Mesodermal cell (in vitro differentiated cells): ENCODE results near the gene LRRC8D.

Experiments
- H3K27ac ChIP-seq: 2 replicates; pipeline ENCODE4 v1.7.0; 2013; ENCODE audit warnings: mild to moderate bottlenecking, low read depth, low read length, moderate library complexity; ENCODE audit not compliant: severe bottlenecking
- H3K36me3 ChIP-seq: 2 replicates; pipeline ENCODE4 v1.7.1; 2013; ENCODE audit warnings: mild to moderate bottlenecking, low read length, moderate library complexity; ENCODE audit not compliant: control insufficient read depth, insufficient read depth
- H3K4me1 ChIP-seq: one replicate; pipeline ENCODE4 v1.7.1; 2013; ENCODE audit warnings: mild to moderate bottlenecking, low read length; ENCODE audit not compliant: insufficient read depth, control insufficient read depth, poor library complexity, severe bottlenecking
- H3K4me3 ChIP-seq: 2 replicates; pipeline ENCODE4 v1.7.0; 2013; ENCODE audit warnings: low read length, control low read depth, mild to moderate bottlenecking; ENCODE audit not compliant: insufficient read depth, poor library complexity, severe bottlenecking; ENCODE audit errors: extremely low read depth
- H3K9me3 ChIP-seq: 2 replicates; pipeline ENCODE4 v1.7.1; 2013; ENCODE audit warnings: mild to moderate bottlenecking, low read length, moderate library complexity; ENCODE audit not compliant: control insufficient read depth
- WGBS, 2 experiments: methylation state at CpG; one replicate each; pipeline ENCODE4 v1.1.5; 2013; ENCODE audit warnings: missing lambda C conversion rate in 2 of 2; ENCODE audit not compliant: insufficient coverage in 2 of 2; 5-methylcytosine and 5-hydroxymethylcytosine counted together

Gene LRRC8D

GRCh38 chr1:89942825-89943658 is 122.2 kb downstream of the LRRC8D start:
- Histone ChIP-seq H3K4me1 (peaks cover 21% of the 10 kb centered on the region), H3K27ac (peak overlapping the region; percentile 19), H3K9me3 (no peaks in the 10 kb centered on the region), H3K4me3 (no peak overlapping the region), H3K36me3 (no peaks in the 10 kb centered on the region)
- 81 to 91% methylated on average over 5 to 7 of the region's 8 CpGs for WGBS, 2 experiments

- Histone ChIP-seq H3K27ac (no peak overlapping the region), H3K4me1 (peaks cover 17% of the 10 kb centered on the region), H3K4me3 (no peak overlapping the region), H3K36me3 (no peaks in the 10 kb centered on the region), H3K9me3 (no peaks in the 10 kb centered on the region)
- WGBS, 2 experiments, result 70% methylated on average over 2 of the region's 5 CpGs; no CpG with 5 or more reads in 1 of the 2 experiments
Observed at GRCh38 chr1:89943846-89944781, 123.3 kb downstream of the LRRC8D start.

DNA sequence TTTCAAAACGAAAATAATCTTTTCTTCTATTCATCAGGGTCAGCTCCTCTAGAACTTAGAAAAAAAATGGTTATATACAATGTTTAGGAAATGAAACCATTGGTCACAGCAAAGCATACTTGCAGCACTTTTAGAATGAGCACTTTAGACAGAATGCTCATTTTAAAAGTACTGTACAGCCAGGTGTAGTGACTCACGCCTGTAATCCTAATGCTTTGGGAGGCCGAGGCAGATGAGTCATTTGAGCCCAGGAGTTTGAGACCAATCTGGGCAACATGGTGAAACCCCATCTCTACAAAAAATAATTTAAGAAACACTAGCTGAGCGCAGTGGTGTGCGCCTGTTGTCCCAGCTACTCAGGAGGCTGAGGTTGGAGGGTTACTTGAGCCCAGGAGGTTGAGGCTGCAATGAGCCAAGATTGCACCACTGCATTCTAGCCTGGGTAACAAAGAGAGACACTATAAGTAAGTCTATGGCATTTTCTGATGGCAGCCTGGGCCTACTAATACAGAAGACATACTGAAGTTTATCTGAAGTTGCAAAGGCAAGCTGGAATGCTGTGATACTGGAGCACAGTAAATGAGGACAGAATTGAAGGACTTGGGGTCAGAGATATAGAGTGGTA is 125.1 kb downstream of the LRRC8D start:
- H3K9me3 ChIP-seq, result no peaks in the 10 kb centered on the region
- WGBS, 2 experiments, result 89 to 100% methylated on average over 3 to 4 of the region's 5 CpGs
- no peak overlapping the region for H3K27ac ChIP-seq
- H3K36me3 ChIP-seq, result no peaks in the 10 kb centered on the region
- no peak overlapping the region for H3K4me3 ChIP-seq
- H3K4me1 ChIP-seq, result peaks cover 17% of the 10 kb centered on the region

- WGBS, 2 experiments, result 60% methylated on average over 1 of the region's 1 CpG; no CpG with 5 or more reads in 1 of the 2 experiments
- Histone ChIP-seq H3K27ac (no peak overlapping the region), H3K9me3 (no peaks in the 10 kb centered on the region), H3K4me3 (no peak overlapping the region), H3K4me1 (peaks cover 17% of the 10 kb centered on the region), H3K36me3 (no peaks in the 10 kb centered on the region)
Observed at GRCh38 chr1:89946532-89946931, 125.7 kb downstream of the LRRC8D start.

DNA sequence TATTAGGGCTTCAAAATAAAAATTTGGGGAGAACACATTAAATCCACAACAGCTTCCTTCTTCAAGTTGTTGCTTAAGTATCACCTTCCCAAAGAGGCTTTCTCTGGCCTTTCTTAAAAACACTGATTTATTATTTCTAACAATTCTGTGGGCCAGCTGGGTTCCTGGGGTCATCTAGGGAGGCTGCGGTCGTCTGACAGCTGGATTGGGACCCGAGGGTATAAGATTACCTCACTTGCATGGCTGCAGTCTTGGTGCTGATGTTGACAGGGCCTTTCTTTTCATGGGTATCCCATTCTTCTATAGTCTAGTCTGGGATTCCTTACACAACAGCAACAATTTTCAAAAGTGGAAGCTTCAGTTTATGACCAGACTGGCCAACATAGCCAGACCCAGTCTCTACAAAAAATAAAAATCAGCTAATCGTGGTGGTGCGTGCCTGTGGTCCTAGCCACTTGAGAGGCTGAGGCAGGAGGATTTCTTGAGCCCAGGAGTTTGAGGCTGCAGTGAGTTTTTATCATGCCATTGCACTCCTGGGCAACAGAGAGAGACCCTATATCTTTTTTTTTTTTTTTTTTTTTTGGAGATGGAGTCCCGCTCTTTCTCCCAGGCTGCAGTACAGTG is 128.0 kb downstream of the LRRC8D start:
- H3K9me3 ChIP-seq, result no peaks in the 10 kb centered on the region
- no peaks in the 10 kb centered on the region for H3K36me3 ChIP-seq
- peaks cover 20% of the 10 kb centered on the region for H3K4me1 ChIP-seq
- no peak overlapping the region for H3K27ac ChIP-seq
- 81 to 100% methylated on average over 2 to 3 of the region's 6 CpGs for WGBS, 2 experiments
- no peak overlapping the region for H3K4me3 ChIP-seq

- no CpG with 5 or more reads among the region's 1 CpG for WGBS, 2 experiments
- Histone ChIP-seq H3K9me3 (no peaks in the 10 kb centered on the region), H3K4me1 (peaks cover 29% of the 10 kb centered on the region)
Observed at GRCh38 chr1:89949991-89950624, 129.3 kb downstream of the LRRC8D start.

GRCh38 chr1:89950703-89951102 is 129.9 kb downstream of the LRRC8D start:
- H3K36me3 ChIP-seq, result no peaks in the 10 kb centered on the region
- no CpG with 5 or more reads among the region's 2 CpGs for WGBS, 2 experiments
- no peak overlapping the region for H3K4me3 ChIP-seq
- H3K27ac ChIP-seq, result no peak overlapping the region
- peaks cover 32% of the 10 kb centered on the region for H3K4me1 ChIP-seq
- H3K9me3 ChIP-seq, result no peaks in the 10 kb centered on the region

More at GRCh38 chr1:89949991-89950624, 129.3 kb downstream of the LRRC8D start:
- no peak overlapping the region for H3K4me3 ChIP-seq
- H3K36me3 ChIP-seq, result no peaks in the 10 kb centered on the region
- H3K27ac ChIP-seq, result no peak overlapping the region

GRCh38 chr1:89951766-89952604 is 131.2 kb downstream of the LRRC8D start:
- no peaks in the 10 kb centered on the region for H3K36me3 ChIP-seq

DNA sequence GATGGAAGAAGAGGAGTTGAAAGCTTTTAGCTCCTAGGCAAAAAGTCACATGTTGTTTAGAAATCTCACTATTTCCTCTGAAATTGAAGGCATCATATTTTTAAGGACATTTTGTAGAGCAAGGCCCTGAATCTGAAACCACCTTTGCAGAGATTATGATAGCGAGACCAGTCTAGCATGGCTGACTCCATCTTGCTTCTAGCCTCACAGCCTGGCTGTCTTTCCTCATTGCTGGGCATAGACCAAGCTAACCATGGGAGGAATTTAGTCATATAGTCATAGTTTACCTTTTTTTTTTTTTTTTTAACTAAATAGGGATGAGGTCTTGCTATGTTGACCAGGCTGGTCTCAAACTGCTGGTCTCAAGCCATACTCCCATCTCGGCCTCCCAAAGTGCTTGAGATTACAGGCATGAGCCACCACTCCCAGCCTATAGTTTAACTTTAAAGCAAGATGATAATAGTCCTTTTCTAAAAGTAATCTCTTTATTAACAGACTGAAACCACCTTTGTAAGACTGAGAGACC is 131.8 kb downstream of the LRRC8D start:
- Histone ChIP-seq H3K4me3 (no peak overlapping the region), H3K36me3 (no peaks in the 10 kb centered on the region), H3K4me1 (peaks cover 32% of the 10 kb centered on the region), H3K9me3 (no peaks in the 10 kb centered on the region), H3K27ac (peak overlapping the region; percentile 81)
- WGBS, 2 experiments, result 100% methylated on average over 1 of the region's 2 CpGs; no CpG with 5 or more reads in 1 of the 2 experiments

More at GRCh38 chr1:89951766-89952604, 131.2 kb downstream of the LRRC8D start:
- no peaks in the 10 kb centered on the region for H3K9me3 ChIP-seq
- peaks cover 32% of the 10 kb centered on the region for H3K4me1 ChIP-seq
- no peak overlapping the region for H3K4me3 ChIP-seq
- H3K27ac ChIP-seq, result peak overlapping the region; percentile 81
- 86 to 100% methylated on average over 1 to 3 of the region's 5 CpGs for WGBS, 2 experiments
